ENCODE measurements around the gene IL9R.
A peak's percentile ranks its signal among the peaks of the same experiment; 100 is the strongest.
"Not testable (repeated sequence)": the region's sequence is repeated elsewhere in the genome, so short reads cannot be mapped to it uniquely, and the experiment has no call there.

The IL9R gene

GRCh38 chrX:155998761-155999510 lies 1.4 kb downstream of the IL9R start:
- DNase-seq: no peak

- not testable (repeated sequence) for DNase-seq
These were observed 2.3 kb downstream of the IL9R start for GRCh38 chrX:155999751-156000150.

DNA sequence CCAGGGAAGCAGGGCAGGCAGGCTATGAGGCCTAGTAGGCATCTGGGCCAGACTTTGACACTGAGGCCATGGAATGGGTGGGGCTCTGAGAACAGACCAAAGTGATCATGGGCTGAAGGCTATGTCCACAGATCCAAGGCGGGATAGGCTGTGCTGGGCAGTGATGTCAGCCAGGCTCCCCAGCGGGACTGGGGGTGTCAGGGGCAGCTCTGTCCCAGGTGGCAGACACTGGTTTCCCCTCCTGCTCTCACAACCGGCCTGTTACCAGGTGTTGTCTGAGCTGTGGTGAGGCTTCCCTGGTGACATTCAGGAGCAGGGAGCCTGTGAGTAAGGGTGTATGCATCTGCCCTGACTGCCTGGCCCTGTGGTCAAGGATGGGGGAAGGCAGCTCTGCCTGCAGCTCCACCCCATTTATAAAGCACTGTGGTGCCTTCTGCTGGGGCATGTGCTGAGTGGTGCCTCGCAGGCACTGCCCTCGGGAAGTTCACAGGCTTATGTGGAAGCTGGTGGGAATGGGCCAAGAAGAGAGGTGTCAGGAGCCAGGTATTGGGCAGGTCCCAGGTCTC lies 2.9 kb downstream of the IL9R start:
- DNase-seq: peak; percentile 90

DNA sequence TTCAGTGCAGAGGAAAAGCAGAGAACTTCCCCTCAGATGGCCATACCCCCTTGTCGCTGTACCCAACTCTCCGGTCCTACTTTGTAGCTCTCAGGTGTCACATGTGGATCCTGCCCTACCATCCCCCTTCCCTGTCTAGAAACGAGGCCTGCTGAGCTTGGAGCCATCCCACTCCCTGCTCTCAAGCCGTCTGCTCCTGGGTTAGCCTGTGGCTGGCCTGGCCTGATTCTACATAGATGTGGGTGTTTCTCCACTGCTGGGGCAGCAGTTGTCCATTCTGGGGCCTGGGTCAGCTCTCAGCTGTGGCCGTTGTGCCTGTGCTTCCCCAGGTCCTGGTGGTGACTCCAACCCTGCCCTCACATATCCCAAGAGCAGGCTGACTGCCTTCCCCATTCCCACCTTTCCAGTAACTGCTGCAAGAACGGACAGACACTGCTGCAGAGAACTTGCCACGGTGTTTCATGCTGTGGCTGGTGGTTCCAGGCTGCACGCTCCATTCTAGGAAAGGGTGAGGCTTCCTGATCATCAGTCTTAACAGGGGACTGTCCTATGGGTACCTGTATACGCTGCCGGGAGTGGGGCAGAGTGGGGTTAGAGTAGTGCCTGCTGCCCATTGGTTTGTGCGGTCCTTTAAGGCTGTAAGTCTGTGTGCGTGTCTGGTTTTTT lies 3.6 kb downstream of the IL9R start:
- peak; percentile 82 for DNase-seq

- peak; percentile 99 for DNase-seq
These were observed 4.1 kb downstream of the IL9R start for GRCh38 chrX:156001667-156002021.

GRCh38 chrX:156002507-156002906 lies 5.0 kb downstream of the IL9R start:
- peak; percentile 65 for DNase-seq

DNA sequence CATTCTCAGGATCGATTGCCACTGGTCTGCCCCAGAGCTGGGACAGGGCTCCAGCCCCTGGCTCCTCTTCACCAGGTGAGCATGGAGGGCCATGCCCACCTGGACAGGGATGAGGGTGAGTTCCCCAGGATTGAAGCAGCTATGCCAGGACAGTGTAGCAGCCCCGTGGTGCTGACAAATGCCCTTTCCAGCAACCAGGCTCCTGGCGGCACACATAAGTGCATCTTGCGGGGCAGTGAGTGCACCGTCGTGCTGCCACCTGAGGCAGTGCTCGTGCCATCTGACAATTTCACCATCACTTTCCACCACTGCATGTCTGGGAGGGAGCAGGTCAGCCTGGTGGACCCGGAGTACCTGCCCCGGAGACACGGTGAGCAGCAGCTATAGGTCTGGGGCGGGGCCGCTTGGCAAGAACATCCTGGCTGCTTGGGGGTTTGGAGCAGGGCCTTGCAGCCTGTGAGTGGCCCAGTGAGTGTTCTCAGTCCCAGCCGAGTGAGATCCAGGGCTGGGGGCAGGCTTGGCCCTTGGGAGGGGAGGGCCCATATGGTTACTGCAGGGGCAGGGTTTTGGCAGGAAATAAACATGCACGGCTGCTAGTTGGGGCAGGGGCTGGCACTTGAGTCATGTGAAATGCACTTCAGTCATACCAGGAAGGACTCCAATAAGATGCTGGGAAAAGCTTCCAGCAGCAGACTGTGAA lies 6.1 kb downstream of the IL9R start:
- DNase-seq: peak; percentile 72

DNA sequence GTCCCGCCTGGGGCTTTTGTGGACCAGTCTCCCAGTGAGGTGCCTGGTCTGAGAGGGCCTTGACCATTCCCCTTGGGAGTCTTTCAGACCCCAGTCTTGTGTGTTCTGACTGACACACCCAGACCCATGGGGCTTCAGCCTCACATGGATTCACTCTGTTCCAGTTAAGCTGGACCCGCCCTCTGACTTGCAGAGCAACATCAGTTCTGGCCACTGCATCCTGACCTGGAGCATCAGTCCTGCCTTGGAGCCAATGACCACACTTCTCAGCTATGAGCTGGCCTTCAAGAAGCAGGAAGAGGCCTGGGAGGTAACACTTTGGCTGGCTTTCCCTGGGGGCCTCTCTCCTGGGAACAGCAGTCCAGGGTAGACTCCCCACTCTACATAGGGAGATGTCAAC lies 6.8 kb downstream of the IL9R start:
- peak; percentile 50 for DNase-seq

DNA sequence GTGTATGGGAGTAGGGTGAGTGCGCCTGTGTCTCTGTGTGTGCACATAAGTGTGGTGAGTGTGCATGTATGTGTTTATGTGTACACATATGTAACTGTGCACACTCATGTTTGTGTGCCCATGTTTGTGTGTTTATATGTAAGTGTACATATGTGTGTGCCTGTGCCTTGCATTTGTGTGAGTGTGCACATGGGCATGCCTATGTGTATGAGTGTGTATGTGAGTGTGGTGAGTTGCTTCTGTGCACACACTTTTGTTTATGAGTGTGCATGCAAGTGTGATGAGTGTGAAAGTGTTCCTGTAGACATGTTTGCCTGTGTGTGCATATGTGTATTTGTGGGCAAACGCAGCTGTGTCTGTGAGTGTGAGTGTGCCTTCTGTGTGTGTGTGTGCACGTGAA lies 7.2 kb downstream of the IL9R start:
- DNase-seq: no peak

GRCh38 chrX:156005144-156005543 lies 7.6 kb downstream of the IL9R start:
- DNase-seq: no peak

GRCh38 chrX:156006468-156006867 lies 9.0 kb downstream of the IL9R start:
- DNase-seq: peak; percentile 62

GRCh38 chrX:156008379-156008778 lies 10.9 kb downstream of the IL9R start:
- not testable (repeated sequence) for DNase-seq

- no peak for DNase-seq
These were observed 11.4 kb downstream of the IL9R start for GRCh38 chrX:156008915-156009314.

GRCh38 chrX:156009691-156010090 lies 12.2 kb downstream of the IL9R start:
- DNase-seq: not testable (repeated sequence)

GRCh38 chrX:156013286-156013953 lies 15.9 kb downstream of the IL9R start:
- DNase-seq: not testable (repeated sequence)

- DNase-seq: not testable (repeated sequence)
These were observed 22.4 kb downstream of the IL9R start for GRCh38 chrX:156019846-156020245.

- not testable (repeated sequence) for DNase-seq
These were observed 25.5 kb downstream of the IL9R start for GRCh38 chrX:156023002-156023401.

GRCh38 chrX:156024949-156025492 lies 27.5 kb downstream of the IL9R start:
- not testable (repeated sequence) for DNase-seq

DNA sequence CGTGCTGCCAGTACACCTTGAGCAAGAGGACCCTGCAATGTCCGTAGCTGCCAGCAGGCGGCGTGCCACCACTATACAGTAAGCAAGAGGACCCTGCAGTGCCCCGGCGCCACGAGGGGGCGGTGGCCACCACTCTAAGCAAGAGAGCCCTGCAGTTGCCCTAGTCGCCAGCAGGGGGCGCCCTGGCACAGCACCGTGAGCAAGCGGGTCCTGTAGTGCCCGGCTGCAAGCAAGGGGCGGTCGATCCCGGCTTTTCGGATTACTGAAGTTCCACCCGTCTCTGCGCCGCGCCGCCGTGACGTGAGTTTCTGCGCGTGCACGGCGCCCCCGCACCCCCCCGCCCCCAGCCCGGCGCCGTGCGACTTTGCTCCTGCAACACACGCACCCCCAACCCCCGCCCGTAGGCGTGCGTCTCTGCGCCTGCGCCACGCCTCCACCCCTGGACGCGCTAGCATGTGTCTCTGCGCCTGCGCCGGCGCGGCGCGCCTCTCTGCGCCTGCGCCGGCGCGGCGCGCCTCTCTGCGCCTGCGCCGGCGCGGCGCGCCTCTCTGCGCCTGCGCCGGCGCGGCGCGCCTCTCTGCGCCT lies 31.2 kb downstream of the IL9R start:
- DNase-seq: not testable (repeated sequence)

GRCh38 chrX:156029296-156029695 lies 31.8 kb downstream of the IL9R start:
- DNase-seq: not testable (repeated sequence)

GRCh38 chrX:156029707-156030442 lies 32.4 kb downstream of the IL9R start:
- not testable (repeated sequence) for DNase-seq
